VCaP (cell line): Measurements from ENCODE around the gene SMPD1.

Source experiments
- H3K27ac ChIP-seq: fragments of 450-650 bp; 2 replicates; pipeline ENCODE4 v1.5.1; 2017
- CTCF ChIP-seq: fragments of 450-650 bp; conservative IDR thresholded peaks from 2 replicates; pipeline ENCODE4 v1.5.1; 2017; ENCODE audit warnings: mild to moderate bottlenecking, moderate library complexity

The SMPD1 gene

GRCh38 chr11:6417907-6418556 is 27.8 kb downstream of the SMPD1 start:
- no peak for TF ChIP-seq CTCF

GRCh38 chr11:6418557-6419008 is 28.3 kb downstream of the SMPD1 start:
- TF ChIP-seq CTCF, result no peak
- peak overlapping the region; percentile 77 for H3K27ac ChIP-seq

More at GRCh38 chr11:6417907-6418556, 27.8 kb downstream of the SMPD1 start:
- peak overlapping the region; percentile 77; the same call in 1 of the 2 replicates for H3K27ac ChIP-seq

- peak; percentile 34 for TF ChIP-seq CTCF
- peak within 1 kb of the TSS; percentile 77 for H3K27ac ChIP-seq
Observed at GRCh38 chr11:6419009-6419631, 28.8 kb downstream of the SMPD1 start, which contains the start of gene APBB1. TSS of gene APBB1 (minus strand) at chr11:6419094. CDS start at chr11:6411347, 7,747 bp downstream.

GRCh38 chr11:6420677-6421076 is 30.4 kb downstream of the SMPD1 start:
- TF ChIP-seq CTCF, result no peak
- H3K27ac ChIP-seq, result no peak overlapping the region

GRCh38 chr11:6427516-6427915 is 37.2 kb downstream of the SMPD1 start:
- TF ChIP-seq CTCF, result no peak
- no peak overlapping the region for H3K27ac ChIP-seq

- H3K27ac ChIP-seq, result no peak overlapping the region
- TF ChIP-seq CTCF, result no peak
Observed at GRCh38 chr11:6431861-6432260, 41.6 kb downstream of the SMPD1 start.

GRCh38 chr11:6433998-6434660 is 43.9 kb downstream of the SMPD1 start:
- peak overlapping the region; percentile 46 for H3K27ac ChIP-seq
- TF ChIP-seq CTCF, result no peak
